Subcutaneous abdominal adipose tissue (tissue), 5 donors: ENCODE measurements around the gene CALN1.

Experiments used
- H3K27ac ChIP-seq: one replicate; pipeline ENCODE4 v1.7.0; 2013; ENCODE audit warnings: low read depth, mild to moderate bottlenecking, inconsistent platforms, low read length, moderate library complexity
- H3K27me3 ChIP-seq, 5 donors: one replicate each; pipeline ENCODE4 v1.7.0; 2013; ENCODE audit warnings: low read length in 5 of 5, inconsistent platforms in 1 of 5; ENCODE audit not compliant: control insufficient read depth in 5 of 5, insufficient read depth in 4 of 5
- H3K36me3 ChIP-seq, 5 donors: one replicate each; pipeline ENCODE4 v1.7.0; 2013; ENCODE audit warnings: low read length in 5 of 5; ENCODE audit not compliant: control insufficient read depth in 5 of 5, insufficient read depth in 5 of 5
- H3K4me1 ChIP-seq, 5 donors: one replicate each; pipeline ENCODE4 v1.7.0; 2013; ENCODE audit warnings: low read length in 5 of 5, mild to moderate bottlenecking in 3 of 5, moderate library complexity in 1 of 5; ENCODE audit not compliant: control insufficient read depth in 5 of 5, insufficient read depth in 5 of 5
- H3K4me3 ChIP-seq, 5 donors: one replicate each; pipeline ENCODE4 v1.7.0; 2013; ENCODE audit warnings: low read length in 5 of 5, low read depth in 1 of 5
- H3K9ac ChIP-seq, 5 donors: one replicate each; pipeline ENCODE4 v1.7.0; 2013; ENCODE audit warnings: low read length in 5 of 5, mild to moderate bottlenecking in 4 of 5, moderate library complexity in 3 of 5
- H3K9me3 ChIP-seq, 5 donors: one replicate each; pipeline ENCODE4 v1.7.0; 2013; ENCODE audit warnings: low read length in 5 of 5; ENCODE audit not compliant: control insufficient read depth in 5 of 5
- donor health status: healthy.
- donor health status: healthy.
- donor health status: healthy.
- donor health status: healthy.
- donor health status: healthy.

The CALN1 gene

GRCh38 chr7:72057231-72057630 is 354.9 kb downstream of the CALN1 start:
- Histone ChIP-seq H3K36me3 (no peaks in the 10 kb centered on the region), H3K9me3 (peaks cover 0 to 7% (median 3%) of the 10 kb centered on the region in 5 donors), H3K4me3 (no peak overlapping the region), H3K27ac (no peak overlapping the region), H3K4me1 (no peaks in the 10 kb centered on the region), H3K9ac (no peak overlapping the region), H3K27me3 (no peaks in the 10 kb centered on the region)

GRCh38 chr7:72055426-72055825 is 356.7 kb downstream of the CALN1 start:
- Histone ChIP-seq H3K9ac (no peak overlapping the region), H3K27ac (no peak overlapping the region), H3K36me3 (no peaks in the 10 kb centered on the region), H3K4me3 (no peak overlapping the region), H3K27me3 (no peaks in the 10 kb centered on the region), H3K9me3 (peaks cover 0 to 4% (median 0%) of the 10 kb centered on the region in 5 donors), H3K4me1 (no peaks in the 10 kb centered on the region)

GRCh38 chr7:72053292-72053691 is 358.8 kb downstream of the CALN1 start:
- Histone ChIP-seq H3K4me1 (no peaks in the 10 kb centered on the region), H3K9ac (no peak overlapping the region), H3K27me3 (no peaks in the 10 kb centered on the region), H3K27ac (no peak overlapping the region), H3K4me3 (no peak overlapping the region), H3K9me3 (peaks cover 0 to 3% (median 0%) of the 10 kb centered on the region in 5 donors), H3K36me3 (no peaks in the 10 kb centered on the region)

DNA sequence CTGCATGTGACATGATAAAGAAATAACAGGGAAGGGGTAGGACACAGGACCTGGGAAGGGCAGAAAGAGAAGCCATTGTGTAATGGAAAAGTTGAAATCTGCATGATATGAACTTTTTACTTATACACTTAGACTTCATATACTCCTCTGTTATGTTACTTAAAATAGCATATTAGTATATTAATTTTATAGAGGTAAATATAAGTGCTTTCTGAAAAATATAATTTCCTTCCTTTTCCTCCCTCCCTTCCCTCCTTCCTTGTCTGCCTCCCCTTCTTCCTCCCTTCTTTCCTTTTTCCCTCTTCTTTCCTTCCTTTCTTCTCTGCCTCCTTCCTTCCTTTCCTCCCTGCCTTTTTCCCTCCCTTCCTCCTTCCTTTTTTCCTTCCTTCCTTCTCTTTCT is 363.7 kb downstream of the CALN1 start:
- Histone ChIP-seq H3K4me1 (no peaks in the 10 kb centered on the region), H3K9ac (no peak overlapping the region), H3K9me3 (peaks cover 0 to 3% (median 0%) of the 10 kb centered on the region in 5 donors), H3K4me3 (no peak overlapping the region), H3K27me3 (no peaks in the 10 kb centered on the region), H3K27ac (no peak overlapping the region), H3K36me3 (no peaks in the 10 kb centered on the region)

DNA sequence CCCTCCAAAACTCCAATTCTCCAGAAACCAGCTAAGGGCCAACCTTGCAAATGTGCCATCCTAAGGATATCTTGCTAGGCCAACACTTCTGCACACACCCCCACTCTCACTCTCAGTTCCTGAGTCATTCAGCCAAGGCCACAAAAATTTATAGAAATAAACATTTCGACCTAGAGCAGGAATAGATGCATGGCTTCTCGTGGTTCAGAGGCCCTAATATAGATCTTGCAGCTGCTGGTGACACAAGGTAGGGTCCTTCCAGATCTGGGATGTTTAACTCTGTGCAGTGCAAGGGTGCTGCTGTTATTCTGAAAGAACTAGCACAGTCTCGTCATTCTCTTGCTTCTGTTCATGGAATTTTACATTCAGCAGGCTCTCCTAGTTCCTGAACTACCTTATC is 369.3 kb downstream of the CALN1 start:
- Histone ChIP-seq H3K4me3 (no peak overlapping the region), H3K4me1 (no peaks in the 10 kb centered on the region), H3K9me3 (peaks cover 0 to 2% (median 0%) of the 10 kb centered on the region in 5 donors), H3K36me3 (no peaks in the 10 kb centered on the region), H3K27ac (no peak overlapping the region), H3K27me3 (no peaks in the 10 kb centered on the region), H3K9ac (no peak overlapping the region)

- Histone ChIP-seq H3K4me3 (no peak overlapping the region), H3K27ac (no peak overlapping the region), H3K27me3 (no peaks in the 10 kb centered on the region), H3K9ac (no peak overlapping the region), H3K4me1 (no peaks in the 10 kb centered on the region), H3K9me3 (peaks cover 0 to 14% (median 0%) of the 10 kb centered on the region in 5 donors), H3K36me3 (no peaks in the 10 kb centered on the region)
These were observed 371.5 kb downstream of the CALN1 start for GRCh38 chr7:72040641-72041040.

GRCh38 chr7:72039460-72039859 is 372.7 kb downstream of the CALN1 start:
- Histone ChIP-seq H3K9ac (no peak overlapping the region), H3K4me3 (no peak overlapping the region), H3K27ac (no peak overlapping the region), H3K4me1 (no peaks in the 10 kb centered on the region), H3K27me3 (no peaks in the 10 kb centered on the region), H3K9me3 (peaks cover 0 to 14% (median 0%) of the 10 kb centered on the region in 5 donors), H3K36me3 (no peaks in the 10 kb centered on the region)

- Histone ChIP-seq H3K9me3 (peaks cover 0 to 14% (median 0%) of the 10 kb centered on the region in 5 donors), H3K9ac (no peak overlapping the region), H3K27ac (no peak overlapping the region), H3K27me3 (no peaks in the 10 kb centered on the region), H3K36me3 (no peaks in the 10 kb centered on the region), H3K4me3 (no peak overlapping the region), H3K4me1 (no peaks in the 10 kb centered on the region)
These were observed 374.0 kb downstream of the CALN1 start for GRCh38 chr7:72038022-72038732.

GRCh38 chr7:72037516-72037915 is 374.6 kb downstream of the CALN1 start:
- H3K27ac ChIP-seq: no peak overlapping the region
- no peaks in the 10 kb centered on the region for H3K36me3 ChIP-seq
- H3K9me3 ChIP-seq: peaks cover 0 to 14% (median 0%) of the 10 kb centered on the region in 5 donors
- H3K4me1 ChIP-seq: peaks cover 0 to 2% (median 0%) of the 10 kb centered on the region in 5 donors
- no peaks in the 10 kb centered on the region for H3K27me3 ChIP-seq
- no peak overlapping the region for H3K9ac ChIP-seq
- no peak overlapping the region for H3K4me3 ChIP-seq

DNA sequence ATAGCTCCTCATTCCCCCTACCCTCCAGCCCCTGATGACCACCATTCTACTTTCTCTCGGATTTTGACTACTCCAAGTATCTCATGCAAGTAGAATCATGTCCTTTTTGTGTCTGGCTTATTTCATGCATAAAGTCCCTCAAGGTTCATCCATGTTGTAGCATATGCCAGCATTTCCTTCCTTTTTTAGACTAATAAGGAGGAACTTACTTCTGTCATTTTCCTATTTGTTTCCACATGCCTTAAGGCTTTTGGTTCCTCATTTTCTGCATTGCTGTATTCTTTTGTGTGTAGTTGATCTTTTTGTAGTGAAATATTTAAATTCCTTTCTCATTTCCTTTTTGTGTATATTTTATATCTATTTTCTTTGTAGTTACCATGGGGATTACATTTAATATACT is 376.9 kb downstream of the CALN1 start:
- peaks cover 0 to 14% (median 0%) of the 10 kb centered on the region in 5 donors for H3K9me3 ChIP-seq
- H3K4me1 ChIP-seq: peaks cover 0 to 3% (median 0%) of the 10 kb centered on the region in 5 donors
- H3K9ac ChIP-seq: no peak overlapping the region
- no peaks in the 10 kb centered on the region for H3K36me3 ChIP-seq
- no peak overlapping the region for H3K4me3 ChIP-seq
- no peak overlapping the region for H3K27ac ChIP-seq
- H3K27me3 ChIP-seq: no peaks in the 10 kb centered on the region
